Lower leg skin (tissue), 3 donors: ENCODE measurements around the gene PTCD2.

ENCODE experiments used
- POLR2A ChIP-seq, 2 donors: fragments of 450-650 bp; IDR thresholded peaks; one replicate each; pipeline ENCODE4 v1.6.1; 2016 to 2017; ENCODE audit warnings: antibody characterized with exemption in 2 of 2, mild to moderate bottlenecking in 1 of 2, moderate library complexity in 1 of 2
- TF ChIP-seq, protein P1 (sequence below), 3 donors: fragments of 450-650 bp; IDR thresholded peaks; one replicate each; pipeline ENCODE4 v1.5.1; 2016; ENCODE audit warnings: antibody characterized with exemption in 3 of 3, mild to moderate bottlenecking in 3 of 3, moderate library complexity in 2 of 3

DNA sequence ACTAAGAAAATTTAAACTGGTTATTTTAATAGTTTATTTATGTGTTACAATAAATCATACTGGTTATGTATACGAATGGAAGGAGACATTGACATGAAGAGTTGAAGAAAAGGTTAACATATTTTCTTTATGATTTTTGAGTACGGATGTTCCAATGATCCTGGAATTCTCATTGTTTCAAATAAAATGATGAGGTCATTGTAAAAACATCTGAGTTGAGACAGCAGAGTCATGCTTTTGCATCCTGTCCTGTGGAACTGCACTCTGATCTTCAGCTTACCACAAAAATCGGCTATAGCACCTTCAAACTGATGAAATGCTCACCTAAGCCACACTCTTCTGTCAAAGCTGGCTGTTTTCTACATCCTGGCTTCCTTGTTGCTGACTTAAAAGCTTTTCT is 67.8 kb downstream of the PTCD2 start:
- TF ChIP-seq, protein P1, sequence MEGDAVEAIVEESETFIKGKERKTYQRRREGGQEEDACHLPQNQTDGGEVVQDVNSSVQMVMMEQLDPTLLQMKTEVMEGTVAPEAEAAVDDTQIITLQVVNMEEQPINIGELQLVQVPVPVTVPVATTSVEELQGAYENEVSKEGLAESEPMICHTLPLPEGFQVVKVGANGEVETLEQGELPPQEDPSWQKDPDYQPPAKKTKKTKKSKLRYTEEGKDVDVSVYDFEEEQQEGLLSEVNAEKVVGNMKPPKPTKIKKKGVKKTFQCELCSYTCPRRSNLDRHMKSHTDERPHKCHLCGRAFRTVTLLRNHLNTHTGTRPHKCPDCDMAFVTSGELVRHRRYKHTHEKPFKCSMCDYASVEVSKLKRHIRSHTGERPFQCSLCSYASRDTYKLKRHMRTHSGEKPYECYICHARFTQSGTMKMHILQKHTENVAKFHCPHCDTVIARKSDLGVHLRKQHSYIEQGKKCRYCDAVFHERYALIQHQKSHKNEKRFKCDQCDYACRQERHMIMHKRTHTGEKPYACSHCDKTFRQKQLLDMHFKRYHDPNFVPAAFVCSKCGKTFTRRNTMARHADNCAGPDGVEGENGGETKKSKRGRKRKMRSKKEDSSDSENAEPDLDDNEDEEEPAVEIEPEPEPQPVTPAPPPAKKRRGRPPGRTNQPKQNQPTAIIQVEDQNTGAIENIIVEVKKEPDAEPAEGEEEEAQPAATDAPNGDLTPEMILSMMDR (IDR thresholded peaks at IDR 0.05) = no peak
- TF ChIP-seq POLR2A (IDR thresholded peaks at IDR 0.05) = no peak
